ENCODE measurements around the gene CCR8.

GRCh38 chr3:39347586-39347876 lies 18.0 kb downstream of the CCR8 start:
- TF ChIP-seq CTCF (IDR thresholded peaks at IDR 0.05) (no peak), POLR2A (IDR thresholded peaks at IDR 0.05) (no peak)

Measured in adrenal gland (tissue), 5 donors.